K562 (cell line): Measurements from ENCODE around the gene IL17RB. TPM values are rescaled to one million over a fixed set of nuclear protein-coding genes. Genes with fewer than 3 reads are reported as not detected.

Source experiments
- ATF7 ChIP-seq: fragments of 450-650 bp; IDR thresholded peaks from 2 replicates; pipeline ENCODE4 v1.7.1; 2014; ENCODE audit warnings: mild to moderate bottlenecking, moderate library complexity
- DPF2 ChIP-seq: fragments of 450-650 bp; IDR thresholded peaks from 2 replicates; pipeline ENCODE4 v1.6.1; 2016
- GABPA ChIP-seq: fragments of 200-800 bp; sonication (Bioruptor generic); conservative IDR thresholded peaks from 2 replicates; pipeline ENCODE4 v1.6.1; 2016; ENCODE audit warnings: low read depth, missing genetic modification characterization, missing compliant biosample characterization
- HDAC3 ChIP-seq: fragments of 450-650 bp; IDR thresholded peaks from 2 replicates; pipeline ENCODE4 v1.6.1; 2018; ENCODE audit warnings: borderline replicate concordance, mild to moderate bottlenecking, moderate library complexity; ENCODE audit not compliant: partially characterized antibody
- MYNN ChIP-seq, 2 experiments: sonication (generic); formaldehyde crosslinking in 1 of 2; IDR thresholded peaks; 2 replicates each; pipeline versions ENCODE4 v1.5.0 to v1.6.1; 2016 to 2020; ENCODE audit warnings: antibody characterized with exemption in 1 of 2, missing genetic modification reagents in 1 of 2
- NFE2L1 ChIP-seq: fragments of 450-650 bp; IDR thresholded peaks from 2 replicates; pipeline ENCODE4 v1.6.1; 2016; ENCODE audit warnings: missing genetic modification characterization, low read depth, mild to moderate bottlenecking, missing compliant biosample characterization, moderate library complexity, borderline replicate concordance
- NFIX ChIP-seq: fragments of 250-450 bp; sonication (Bioruptor Pico); IDR thresholded peaks from 2 replicates; pipeline ENCODE4 v1.4.0; 2020; ENCODE audit warnings: low read depth, mild to moderate bottlenecking, moderate library complexity
- NR1H2 ChIP-seq: sonication (generic); formaldehyde crosslinking; IDR thresholded peaks from 2 replicates; pipeline ENCODE4 v1.4.0; 2020; ENCODE audit warnings: mild to moderate bottlenecking, missing genetic modification reagents
- NR2F6 ChIP-seq: fragments of 450-650 bp; formaldehyde crosslinking; IDR thresholded peaks from 2 replicates; pipeline ENCODE4 v1.4.0; 2020; ENCODE audit warnings: mild to moderate bottlenecking
- PYGO2 ChIP-seq: fragments of 450-650 bp; IDR thresholded peaks from 2 replicates; pipeline ENCODE4 v1.6.1; 2016; ENCODE audit warnings: mild to moderate bottlenecking, missing genetic modification characterization, moderate library complexity, missing compliant biosample characterization
- RAD21 ChIP-seq, 2 experiments: fragments of 250-450 bp in 1 of 2; fragments of 450-650 bp in 1 of 2; sonication (Bioruptor Pico) in 1 of 2; formaldehyde crosslinking in 1 of 2; IDR thresholded peaks in 1 of 2; conservative IDR thresholded peaks in 1 of 2; 2 replicates each; pipeline versions ENCODE4 v1.4.0 to v1.8.0; 2020 to 2022; ENCODE audit warnings: mild to moderate bottlenecking in 2 of 2, moderate library complexity in 1 of 2
- SAFB ChIP-seq: fragments of 200-400 bp; formaldehyde crosslinking; IDR thresholded peaks from 2 replicates; pipeline ENCODE4 v1.6.1; 2017; ENCODE audit warnings: low read depth, low read length, borderline replicate concordance
- SAP30 ChIP-seq: fragments of 200-600 bp; sonication (generic); IDR thresholded peaks from 2 replicates; pipeline ENCODE4 v1.6.1; 2012; ENCODE audit warnings: borderline replicate concordance, low read depth, mild to moderate bottlenecking, moderate library complexity, low read length, control low read depth, inconsistent platforms; ENCODE audit not compliant: insufficient read depth, poor library complexity, severe bottlenecking
- TCF7L2 ChIP-seq: fragments of 150-350 bp; IDR thresholded peaks from 2 replicates; pipeline ENCODE4 v1.6.1; 2016; ENCODE audit warnings: low read depth, mild to moderate bottlenecking, low read length, moderate library complexity
- XRCC4 ChIP-seq: IDR thresholded peaks from one replicate; pipeline ENCODE4 v1.6.1; 2011; ENCODE audit not compliant: insufficient read depth, insufficient read length; ENCODE audit errors: extremely low read depth
- ZNF134 ChIP-seq: fragments of 250-450 bp; sonication (Bioruptor Pico); conservative IDR thresholded peaks from 2 replicates; pipeline ENCODE4 v1.4.0; 2020
- ZNF146 ChIP-seq: IDR thresholded peaks from one replicate; pipeline ENCODE4 v1.6.1; 2018; ENCODE audit warnings: missing compliant biosample characterization; ENCODE audit not compliant: unreplicated experiment
- ZNF24 ChIP-seq: fragments of 450-650 bp; IDR thresholded peaks from 2 replicates; pipeline ENCODE4 v1.6.1; 2016
- ZNF41 ChIP-seq: fragments of 250-450 bp; sonication (Bioruptor Pico); conservative IDR thresholded peaks from 2 replicates; pipeline ENCODE4 v1.4.0; 2020; ENCODE audit warnings: mild to moderate bottlenecking
- ZNF76 ChIP-seq: fragments of 250-450 bp; sonication (Bioruptor Pico); IDR thresholded peaks from 2 replicates; pipeline ENCODE4 v1.4.0; 2020; ENCODE audit warnings: mild to moderate bottlenecking, moderate library complexity, borderline replicate concordance
- ZNF766 ChIP-seq: fragments of 200-800 bp; sonication (Bioruptor generic); conservative IDR thresholded peaks from 2 replicates; pipeline ENCODE4 v1.6.1; 2016; ENCODE audit warnings: missing genetic modification characterization, missing compliant biosample characterization
- polyA plus RNA-seq, 8 experiments: library from polyadenylated mRNA; depleted of rRNA in 4 of 8; stranded (reverse) in 5 of 8; unstranded in 3 of 8; fragments of >200 nt; fragmentation: Nextera tagmentation in 2 of 8; fragmentation: Illumina TruSeq in 1 of 8; extraction: Ambion mirVana in 2 of 8; extraction: Trizol in 1 of 8; gene quantifications; 2 replicates each; pipeline versions ENCODE4 v1.2.1 to v1.2.3, GENCODE V29; 2011 to 2014; ENCODE audit warnings: inconsistent platforms in 1 of 8, missing spikeins in 1 of 8
- total RNA-seq, 7 experiments: library from RNA; depleted of rRNA in 6 of 7; stranded (reverse); fragments of >200 nt in 6 of 7; fragmentation: Illumina TruSeq in 2 of 7; extraction: Trizol in 2 of 7; gene quantifications; 2 replicates each; pipeline versions ENCODE4 v1.2.1 to v1.2.3, GENCODE V29; 2011 to 2021; ENCODE audit warnings: low replicate concordance in 1 of 7
- TF ChIP-seq, protein P1 (sequence below), 3 experiments: IDR thresholded peaks in 2 of 3; conservative IDR thresholded peaks in 1 of 3; 2 replicates each; pipeline ENCODE4 v1.5.1; 2011 to 2012; ENCODE audit warnings: low read length in 3 of 3, mild to moderate bottlenecking in 3 of 3, control low read depth in 2 of 3, improper control_type of control experiment in 1 of 3, inconsistent platforms in 1 of 3, low read depth in 1 of 3, mixed read lengths in 1 of 3, moderate library complexity in 1 of 3; ENCODE audit not compliant: insufficient read depth in 2 of 3
- TF ChIP-seq, protein P2 (sequence below), 2 experiments: fragments of 250-450 bp in 1 of 2; fragments of 450-650 bp in 1 of 2; sonication (Bioruptor Pico) in 1 of 2; IDR thresholded peaks; 2 replicates each; pipeline versions ENCODE4 v1.6.1 to v1.8.0; 2016 to 2021; ENCODE audit warnings: mild to moderate bottlenecking in 2 of 2, moderate library complexity in 2 of 2, missing compliant biosample characterization in 1 of 2, missing genetic modification characterization in 1 of 2
- TF ChIP-seq, protein P3 (sequence below): fragments of 450-650 bp; formaldehyde crosslinking; IDR thresholded peaks from 2 replicates; pipeline ENCODE4 v1.4.0; 2020; ENCODE audit warnings: mild to moderate bottlenecking, moderate library complexity

IL17RB gene
- total and polyA plus RNA-seq, 9 of the 15 experiments (the other 6 are each of a cell fraction or from before 2014, with no cell fraction given) = 1.1 to 4.1 (median 1.7) TPM

DNA sequence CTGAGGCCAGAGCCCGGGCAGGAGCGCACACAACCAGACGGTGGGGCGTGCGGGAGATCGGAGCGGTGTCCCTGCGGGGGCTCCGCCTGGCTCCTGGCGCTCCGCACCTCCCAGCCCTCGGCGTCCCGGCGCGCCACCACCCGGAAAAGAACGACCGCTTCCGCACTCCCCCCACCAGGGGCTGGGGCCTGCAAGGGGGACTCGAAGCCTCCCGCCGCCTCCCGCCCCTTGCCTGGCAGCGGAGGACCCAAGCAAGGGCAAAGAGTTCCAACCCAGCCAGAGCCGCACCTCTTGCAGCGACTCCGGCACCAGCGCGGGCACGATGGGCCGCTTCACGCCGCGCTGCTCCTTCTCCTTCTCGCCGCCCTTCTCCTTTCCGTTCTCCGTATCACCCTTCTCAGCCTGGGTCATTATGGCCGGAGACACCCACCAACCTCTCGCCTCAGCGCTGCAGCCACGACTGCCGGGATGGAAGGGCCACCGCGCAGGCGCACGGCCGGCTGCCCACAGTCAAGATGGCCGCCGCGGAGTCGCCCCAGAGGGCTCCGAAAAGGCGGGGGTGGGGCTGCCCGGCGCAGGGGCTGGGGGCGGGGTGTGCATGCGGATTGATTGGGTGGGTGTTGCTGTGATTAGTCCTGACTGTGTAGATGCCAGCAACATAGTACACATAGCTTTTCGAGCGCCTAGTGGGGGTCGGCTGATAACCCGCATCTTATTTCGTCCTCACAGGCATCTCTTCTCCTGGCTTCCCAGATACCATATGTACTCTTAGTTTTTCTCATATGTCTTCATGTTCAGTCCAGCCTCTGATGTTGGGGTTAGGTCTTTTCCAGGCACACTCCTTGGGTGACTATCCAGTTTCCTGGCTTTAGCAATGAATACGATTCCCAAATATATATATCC lies 35.6 kb downstream of the IL17RB start, which contains the start of gene ACTR8 (continued):
- TF ChIP-seq NR1H2 (CRISPR knock-in tag) (no peak), NFIX (CRISPR knock-in tag) (no peak), ATF7 (peak; percentile 55), NFE2L1 (tag) (no peak), TCF7L2 (no peak), MYNN (IDR thresholded peaks at IDR 0.05) (no peak), MYNN (CRISPR knock-in tag; IDR thresholded peaks at IDR 0.05) (no peak), ZNF766 (peak; percentile 68; the same call in 1 of the 2 replicates), SAFB (no peak), ZNF134 (no peak), DPF2 (no peak), RAD21 (CRISPR knock-in tag; conservative IDR thresholded peaks at IDR 0.05 in 1 of 2, IDR thresholded peaks at IDR 0.05 in 1 of 2) (no peak), ZNF76 (no peak), NR2F6 (no peak), HDAC3 (no peak), PYGO2 (tag) (no peak), GABPA (peak; percentile 65), XRCC4 (no peak), SAP30 (no peak), ZNF146 (CRISPR knock-in tag) (no peak), ZNF24 (no peak), ZNF41 (CRISPR knock-in tag) (no peak)
- TF ChIP-seq, protein P1, sequence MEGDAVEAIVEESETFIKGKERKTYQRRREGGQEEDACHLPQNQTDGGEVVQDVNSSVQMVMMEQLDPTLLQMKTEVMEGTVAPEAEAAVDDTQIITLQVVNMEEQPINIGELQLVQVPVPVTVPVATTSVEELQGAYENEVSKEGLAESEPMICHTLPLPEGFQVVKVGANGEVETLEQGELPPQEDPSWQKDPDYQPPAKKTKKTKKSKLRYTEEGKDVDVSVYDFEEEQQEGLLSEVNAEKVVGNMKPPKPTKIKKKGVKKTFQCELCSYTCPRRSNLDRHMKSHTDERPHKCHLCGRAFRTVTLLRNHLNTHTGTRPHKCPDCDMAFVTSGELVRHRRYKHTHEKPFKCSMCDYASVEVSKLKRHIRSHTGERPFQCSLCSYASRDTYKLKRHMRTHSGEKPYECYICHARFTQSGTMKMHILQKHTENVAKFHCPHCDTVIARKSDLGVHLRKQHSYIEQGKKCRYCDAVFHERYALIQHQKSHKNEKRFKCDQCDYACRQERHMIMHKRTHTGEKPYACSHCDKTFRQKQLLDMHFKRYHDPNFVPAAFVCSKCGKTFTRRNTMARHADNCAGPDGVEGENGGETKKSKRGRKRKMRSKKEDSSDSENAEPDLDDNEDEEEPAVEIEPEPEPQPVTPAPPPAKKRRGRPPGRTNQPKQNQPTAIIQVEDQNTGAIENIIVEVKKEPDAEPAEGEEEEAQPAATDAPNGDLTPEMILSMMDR (IDR thresholded peaks at IDR 0.05 in 2 of 3, conservative IDR thresholded peaks at IDR 0.05 in 1 of 3; ENCODE audit: insufficient read depth in 2 of 3, low read depth in 1 of 3, low read length in 3 of 3) = no peak; a peak in 2 of 6 replicates
- TF ChIP-seq, protein P2, sequence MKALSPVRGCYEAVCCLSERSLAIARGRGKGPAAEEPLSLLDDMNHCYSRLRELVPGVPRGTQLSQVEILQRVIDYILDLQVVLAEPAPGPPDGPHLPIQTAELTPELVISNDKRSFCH (CRISPR knock-in tag; IDR thresholded peaks at IDR 0.05) = no peak
- TF ChIP-seq, protein P2 (tag; IDR thresholded peaks at IDR 0.05) = no peak
- TF ChIP-seq, protein P3, sequence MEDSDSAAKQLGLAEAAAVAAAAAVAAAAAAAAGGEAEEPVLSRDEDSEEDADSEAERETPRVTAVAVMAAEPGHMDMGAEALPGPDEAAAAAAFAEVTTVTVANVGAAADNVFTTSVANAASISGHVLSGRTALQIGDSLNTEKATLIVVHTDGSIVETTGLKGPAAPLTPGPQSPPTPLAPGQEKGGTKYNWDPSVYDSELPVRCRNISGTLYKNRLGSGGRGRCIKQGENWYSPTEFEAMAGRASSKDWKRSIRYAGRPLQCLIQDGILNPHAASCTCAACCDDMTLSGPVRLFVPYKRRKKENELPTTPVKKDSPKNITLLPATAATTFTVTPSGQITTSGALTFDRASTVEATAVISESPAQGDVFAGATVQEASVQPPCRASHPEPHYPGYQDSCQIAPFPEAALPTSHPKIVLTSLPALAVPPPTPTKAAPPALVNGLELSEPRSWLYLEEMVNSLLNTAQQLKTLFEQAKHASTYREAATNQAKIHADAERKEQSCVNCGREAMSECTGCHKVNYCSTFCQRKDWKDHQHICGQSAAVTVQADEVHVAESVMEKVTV (CRISPR knock-in tag) = no peak
